Urothelium cell line (cell line): ENCODE results near the gene BBS2.
"Not testable (repeated sequence)": the region's sequence is repeated elsewhere in the genome, so short reads cannot be mapped to it uniquely, and the experiment has no call there.

Experiments used
- DNase-seq: peaks from one replicate; pipeline ENCODE4 v3.0.0; 2011; ENCODE audit warnings: low spot score, mixed read lengths
- FAIRE-seq: peaks from 2 replicates; lab custom pipeline; 2011; peaks lifted over from hg19 to GRCh38; lab: Jason Lieb, UNC

BBS2 gene

GRCh38 chr16:56525236-56525635, 5.4 kb upstream of the BBS2 start:
- DNase-seq (no peak), FAIRE-seq (no peak)

GRCh38 chr16:56520251-56520577, 390 bp upstream of the BBS2 start:
- FAIRE-seq (no peak), DNase-seq (no peak)

- no peak for DNase-seq
- no peak for FAIRE-seq
Observed at GRCh38 chr16:56518425-56518824, 1.4 kb downstream of the BBS2 start.

DNA sequence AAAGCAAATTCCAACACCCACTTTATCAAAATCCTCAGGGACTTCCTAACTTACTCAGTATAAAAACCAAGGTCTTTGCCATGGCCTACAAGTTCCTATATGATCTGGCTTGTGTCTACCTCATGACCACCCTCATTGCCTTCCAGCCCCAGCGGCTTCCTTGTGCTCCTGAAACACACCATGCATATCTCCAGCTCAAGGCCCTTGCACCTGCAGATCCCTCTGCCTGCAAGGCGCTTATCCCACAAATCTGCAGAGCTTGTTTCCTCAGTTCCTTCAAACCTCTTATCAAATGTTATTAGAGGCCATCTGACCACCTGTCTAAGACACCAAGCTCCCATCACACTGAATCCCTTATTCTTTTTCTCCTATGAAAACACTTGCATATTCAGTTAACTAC, 2.6 kb downstream of the BBS2 start:
- FAIRE-seq (no peak), DNase-seq (no peak)

DNA sequence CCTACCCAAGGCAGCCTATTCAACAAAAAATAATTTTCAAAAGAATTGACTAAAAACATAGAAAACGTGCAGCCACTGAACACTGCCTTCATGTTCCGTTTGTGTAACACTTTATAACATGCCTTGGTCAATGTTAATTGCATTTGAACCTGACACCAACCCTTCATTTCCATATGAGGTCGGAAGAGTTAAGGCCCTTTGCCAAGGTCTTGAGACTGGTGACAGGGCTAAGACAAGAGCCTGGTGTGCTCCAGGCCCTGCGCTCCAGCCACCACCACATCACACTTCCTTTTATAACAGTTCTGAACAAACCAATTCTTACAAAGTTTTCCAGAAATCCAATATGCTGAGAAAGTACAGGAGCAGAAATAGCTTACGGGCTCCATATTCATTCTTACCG, 4.2 kb downstream of the BBS2 start:
- no peak for FAIRE-seq
- DNase-seq, result no peak

- FAIRE-seq (no peak), DNase-seq (no peak)
Observed at GRCh38 chr16:56514845-56515244, 5.0 kb downstream of the BBS2 start.

DNA sequence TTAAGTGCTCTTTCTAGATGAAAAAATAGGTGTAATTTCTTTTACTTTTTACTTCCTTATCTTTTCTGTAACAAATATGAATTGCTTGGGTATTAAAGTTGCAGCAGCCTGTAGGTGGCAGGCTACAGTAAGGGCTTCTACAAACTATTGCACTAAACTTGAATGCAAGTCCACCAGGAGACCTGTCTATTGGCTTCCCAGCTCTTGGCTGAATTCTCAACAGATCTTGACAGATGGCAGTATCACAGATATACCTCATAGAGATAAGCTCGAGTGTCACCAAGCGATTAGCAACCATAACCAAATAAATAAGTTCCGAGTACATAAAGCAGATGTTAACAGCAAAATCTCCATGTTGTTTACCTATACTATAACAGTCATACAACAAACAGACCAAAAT, 5.9 kb downstream of the BBS2 start:
- no peak for FAIRE-seq
- peak; percentile 52 for DNase-seq

- FAIRE-seq (no peak), DNase-seq (no peak)
Observed at GRCh38 chr16:56513091-56513490, 6.7 kb downstream of the BBS2 start.

DNA sequence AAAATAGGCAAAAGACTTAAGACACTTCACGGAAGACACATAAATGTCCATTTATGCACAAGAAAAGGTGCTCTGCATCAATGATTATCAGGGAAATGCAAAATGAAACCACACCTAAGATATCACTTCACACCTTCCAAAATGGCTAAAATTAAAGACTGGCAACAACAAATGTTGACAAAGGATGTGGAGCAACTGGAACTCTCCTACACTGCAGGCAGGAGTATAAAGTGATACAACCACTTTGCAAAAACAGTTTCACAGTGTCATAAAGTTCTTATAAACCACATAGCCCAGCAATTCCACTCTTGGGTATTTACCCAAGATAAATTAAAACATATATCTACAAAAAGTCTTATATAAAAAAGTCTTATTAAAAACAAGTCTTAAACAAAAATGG, 7.8 kb downstream of the BBS2 start:
- FAIRE-seq, result no peak
- no peak for DNase-seq

GRCh38 chr16:56510544-56510943, 9.3 kb downstream of the BBS2 start:
- no peak for FAIRE-seq
- no peak for DNase-seq

- no peak for DNase-seq
- no peak for FAIRE-seq
Observed at GRCh38 chr16:56506941-56507340, 12.9 kb downstream of the BBS2 start.

DNA sequence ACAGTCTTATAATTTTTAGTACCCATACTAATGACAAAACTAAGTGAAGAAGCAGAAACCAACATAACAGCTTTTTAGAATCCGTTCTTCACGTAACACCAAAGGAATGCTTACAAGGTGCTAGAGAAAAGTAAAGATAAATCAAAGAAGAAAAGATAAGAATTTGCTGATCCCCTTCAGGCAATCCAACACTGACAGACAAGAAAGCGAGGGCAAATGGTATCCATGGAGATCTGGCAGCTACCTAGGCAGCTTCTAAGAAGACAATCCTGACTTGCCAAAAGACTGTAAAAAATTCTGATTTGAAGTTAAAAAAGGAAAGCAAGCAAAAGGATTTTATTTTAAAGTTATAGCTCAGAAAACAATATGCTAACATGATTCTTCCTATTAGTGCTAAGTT, 14.6 kb downstream of the BBS2 start:
- FAIRE-seq, result no peak
- DNase-seq, result no peak

DNA sequence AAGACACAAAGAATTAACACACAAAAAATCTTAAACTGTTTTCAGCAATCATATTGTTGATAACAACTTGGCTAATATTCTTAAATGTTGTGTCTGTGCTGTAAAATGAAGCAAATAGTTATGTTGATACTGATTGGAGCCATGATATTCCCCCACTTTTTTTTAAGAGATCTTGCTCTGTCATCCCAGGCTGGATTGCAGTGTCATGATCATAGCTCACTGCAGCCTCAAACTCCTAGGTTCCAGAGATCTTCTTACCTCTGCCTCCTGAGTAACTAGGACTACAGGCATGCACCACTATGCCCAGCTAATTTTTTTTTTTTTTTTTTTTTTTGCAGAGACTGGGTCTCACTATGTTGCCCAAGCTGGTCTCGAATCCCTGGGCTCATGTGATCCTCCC, 26.0 kb downstream of the BBS2 start:
- no peak for FAIRE-seq
- no peak for DNase-seq

DNA sequence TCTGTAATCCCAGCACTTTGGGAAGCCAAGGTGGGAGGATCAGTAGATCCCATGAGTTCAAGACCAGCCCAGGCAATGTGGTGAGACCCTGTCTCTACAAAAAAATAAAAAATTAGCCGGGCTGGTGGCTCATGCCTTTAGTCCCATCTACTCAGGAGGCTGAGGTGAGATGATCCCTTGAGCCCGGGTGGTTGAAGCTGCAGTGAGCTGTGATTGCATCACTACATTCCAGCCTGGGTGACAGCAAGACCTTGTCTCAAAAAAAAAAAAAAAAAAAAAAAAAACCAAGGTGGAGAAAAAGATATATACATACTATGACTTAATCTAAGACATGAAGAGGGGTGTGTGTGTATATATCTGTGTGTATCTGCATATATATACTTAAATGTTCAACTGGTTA, 26.7 kb downstream of the BBS2 start:
- DNase-seq (no peak), FAIRE-seq (no peak)

- DNase-seq (no peak), FAIRE-seq (no peak)
Observed at GRCh38 chr16:56491657-56492261, 28.1 kb downstream of the BBS2 start.

- not testable (repeated sequence) for FAIRE-seq, DNase-seq
Observed at GRCh38 chr16:56488868-56489267, 31.0 kb downstream of the BBS2 start.

DNA sequence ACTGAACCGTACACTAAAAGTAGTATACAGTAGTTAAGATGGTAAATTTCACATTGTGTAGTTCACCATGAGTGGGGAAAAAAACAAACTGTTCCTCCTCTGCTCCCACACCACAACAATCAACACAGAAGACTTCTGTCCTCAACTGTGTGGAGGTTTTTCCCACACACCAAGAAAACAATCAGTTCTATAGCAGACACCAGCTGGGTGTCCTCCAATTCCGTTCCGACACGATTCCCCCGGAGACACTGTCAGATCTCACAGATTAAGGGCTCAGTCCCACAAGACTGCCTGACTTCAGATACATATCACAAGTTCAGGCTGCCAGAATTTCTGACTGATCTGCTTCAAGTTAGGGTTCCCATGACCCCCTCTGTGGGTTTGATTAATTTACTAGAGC, 31.8 kb downstream of the BBS2 start:
- FAIRE-seq (no peak), DNase-seq (no peak)

GRCh38 chr16:56483394-56483793, 36.4 kb downstream of the BBS2 start:
- FAIRE-seq, result no peak
- no peak for DNase-seq

DNA sequence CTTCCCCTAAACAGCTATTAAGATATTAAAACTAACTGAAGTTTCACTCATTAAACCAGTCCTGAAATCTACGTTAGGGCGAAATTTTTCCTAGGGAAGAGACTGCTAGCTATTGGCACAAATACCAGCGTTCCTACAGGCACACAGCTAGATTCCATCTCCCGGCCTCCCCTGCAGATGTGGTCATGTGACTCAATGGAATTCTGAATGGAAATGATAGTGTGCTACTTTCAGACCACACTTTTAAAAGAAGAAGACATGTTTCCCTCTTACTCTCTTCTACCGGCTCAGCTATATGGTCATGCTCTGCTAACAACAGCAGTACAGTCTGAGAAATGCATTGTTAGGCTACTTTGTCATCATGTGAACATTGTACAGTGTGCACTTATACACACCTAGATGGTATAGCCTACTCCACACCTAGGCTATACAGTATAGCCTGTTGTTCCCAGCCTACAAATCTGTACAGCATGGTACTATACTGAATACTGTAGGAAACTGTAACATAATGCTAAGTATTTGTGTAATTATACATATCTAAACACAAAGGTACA, 37.1 kb downstream of the BBS2 start:
- no peak for DNase-seq
- FAIRE-seq, result no peak

- no peak for DNase-seq
- FAIRE-seq, result no peak
Observed at GRCh38 chr16:56481468-56482122, 38.2 kb downstream of the BBS2 start.

DNA sequence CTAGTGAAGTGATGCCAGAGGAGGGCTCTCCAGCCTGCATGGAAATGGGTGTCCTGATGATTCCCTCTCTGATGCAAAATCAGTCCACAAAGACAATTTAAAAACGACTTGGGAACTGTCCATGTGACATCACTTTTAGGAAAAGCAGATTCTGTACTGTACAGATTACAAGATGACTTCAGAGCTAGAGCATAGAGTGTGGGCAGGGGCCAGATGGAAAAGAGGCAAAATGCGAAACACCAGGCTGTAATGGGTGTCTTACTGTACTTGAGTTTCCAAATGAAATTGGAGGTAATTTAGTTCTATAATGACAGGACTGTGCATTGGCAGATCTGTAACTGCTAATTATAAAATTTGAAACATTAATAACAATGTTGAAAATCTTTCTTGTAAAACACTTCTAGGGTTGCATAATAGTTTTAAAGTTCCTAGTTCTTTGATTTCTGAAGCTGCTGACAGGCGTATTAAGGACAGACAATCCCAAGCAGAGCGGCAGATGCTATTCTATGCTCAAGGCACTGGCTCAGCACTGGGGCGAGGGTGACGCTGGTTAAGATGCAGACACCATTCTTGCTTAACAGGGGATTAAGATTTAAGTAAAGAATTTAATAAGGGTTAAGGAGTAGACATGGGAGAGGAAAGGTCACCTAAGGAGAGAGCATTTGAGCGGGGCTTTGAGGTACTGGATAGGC, 38.9 kb downstream of the BBS2 start:
- no peak for FAIRE-seq
- DNase-seq, result no peak

- DNase-seq, result no peak
- no peak for FAIRE-seq
Observed at GRCh38 chr16:56479469-56479868, 40.4 kb downstream of the BBS2 start.
